CD4-positive, alpha-beta T cell treated with Interleukin-10 for 1 hour (primary cell): ENCODE data around the gene FAM89B.
"Not testable (repeated sequence)": the region's sequence is repeated elsewhere in the genome, so short reads cannot be mapped to it uniquely, and the experiment has no call there.

Experiments
- DNase-seq: peaks from one replicate; pipeline ENCODE4 v3.0.0-alpha.2; 2020

Gene FAM89B

GRCh38 chr11:65572356-65573051 lies at the start of gene FAM89B:
TSS of gene FAM89B (plus strand) at chr11:65572538. CDS start at chr11:65572670, 132 bp downstream.
- peak; percentile 92 for DNase-seq

GRCh38 chr11:65522718-65523630 lies 49.4 kb upstream of the FAM89B start:
- DNase-seq: peak; percentile 43

- not testable (repeated sequence) for DNase-seq
Observed at GRCh38 chr11:65523631-65523968, 48.7 kb upstream of the FAM89B start.

GRCh38 chr11:65524014-65524740 lies 48.2 kb upstream of the FAM89B start:
- DNase-seq: no peak

- DNase-seq: peak; percentile 87
Observed at GRCh38 chr11:65524741-65525545, 47.4 kb upstream of the FAM89B start, which contains the start of gene SCYL1. TSS of gene SCYL1 (plus strand) at chr11:65525083. CDS start at chr11:65525154, 71 bp downstream.

- no peak for DNase-seq
Observed at GRCh38 chr11:65525546-65526480, 46.5 kb upstream of the FAM89B start.

- no peak for DNase-seq
Observed at GRCh38 chr11:65526744-65527143, 45.6 kb upstream of the FAM89B start.

GRCh38 chr11:65528819-65529350 lies 43.5 kb upstream of the FAM89B start:
- DNase-seq: no peak

GRCh38 chr11:65529475-65530156 lies 42.7 kb upstream of the FAM89B start:
- DNase-seq: no peak

- DNase-seq: peak; percentile 51
Observed at GRCh38 chr11:65530157-65530496, 42.2 kb upstream of the FAM89B start.

GRCh38 chr11:65532388-65533064 lies 39.8 kb upstream of the FAM89B start:
- no peak for DNase-seq

GRCh38 chr11:65535102-65535501 lies 37.2 kb upstream of the FAM89B start:
- DNase-seq: no peak

- DNase-seq: no peak
Observed at GRCh38 chr11:65536412-65537295, 35.7 kb upstream of the FAM89B start.

- DNase-seq: no peak
Observed at GRCh38 chr11:65537296-65537597, 35.1 kb upstream of the FAM89B start.

GRCh38 chr11:65537620-65538231 lies 34.6 kb upstream of the FAM89B start:
- DNase-seq: no peak

- DNase-seq: no peak
Observed at GRCh38 chr11:65538232-65538914, 34.0 kb upstream of the FAM89B start.

GRCh38 chr11:65538915-65539743 lies 33.2 kb upstream of the FAM89B start:
- DNase-seq: no peak
